HEK293T (cell line): Measurements from ENCODE around the gene MYG1.

Experiments used
- ARNT ChIP-seq: fragments of 450-650 bp; IDR thresholded peaks from 2 replicates; pipeline ENCODE4 v1.6.1; 2017; ENCODE audit warnings: mild to moderate bottlenecking
- BHLHE40 ChIP-seq: fragments of 450-650 bp; IDR thresholded peaks from 2 replicates; pipeline ENCODE4 v1.6.1; 2016; ENCODE audit warnings: mild to moderate bottlenecking, moderate library complexity, borderline replicate concordance
- ELF4 ChIP-seq: fragments of 450-650 bp; IDR thresholded peaks from 2 replicates; pipeline ENCODE4 v1.6.1; 2017; ENCODE audit warnings: antibody characterized with exemption
- FOXA1 ChIP-seq: fragments of 450-650 bp; IDR thresholded peaks from 2 replicates; pipeline ENCODE4 v1.6.1; 2016; ENCODE audit warnings: mild to moderate bottlenecking
- FOXM1 ChIP-seq: fragments of 450-650 bp; IDR thresholded peaks from 2 replicates; pipeline ENCODE4 v1.6.1; 2017; ENCODE audit warnings: mild to moderate bottlenecking, borderline replicate concordance
- HDGF ChIP-seq: fragments of 450-650 bp; IDR thresholded peaks from 2 replicates; pipeline ENCODE4 v1.6.1; 2017; ENCODE audit warnings: antibody characterized with exemption, borderline replicate concordance
- LEF1 ChIP-seq: fragments of 450-650 bp; IDR thresholded peaks from 2 replicates; pipeline ENCODE4 v1.6.1; 2017; ENCODE audit warnings: mild to moderate bottlenecking, borderline replicate concordance
- NFRKB ChIP-seq: fragments of 450-650 bp; IDR thresholded peaks from 2 replicates; pipeline ENCODE4 v1.6.1; 2016; ENCODE audit warnings: mild to moderate bottlenecking, moderate library complexity
- PKNOX1 ChIP-seq: fragments of 450-650 bp; IDR thresholded peaks from 2 replicates; pipeline ENCODE4 v1.6.1; 2016
- SP1 ChIP-seq: fragments of 450-650 bp; IDR thresholded peaks from 2 replicates; pipeline ENCODE4 v1.6.1; 2017
- SUZ12 ChIP-seq: fragments of 450-650 bp; IDR thresholded peaks from 2 replicates; pipeline ENCODE4 v1.6.1; 2016; ENCODE audit warnings: mild to moderate bottlenecking
- TARDBP ChIP-seq: fragments of 450-650 bp; IDR thresholded peaks from 2 replicates; pipeline ENCODE4 v1.6.1; 2016

DNA sequence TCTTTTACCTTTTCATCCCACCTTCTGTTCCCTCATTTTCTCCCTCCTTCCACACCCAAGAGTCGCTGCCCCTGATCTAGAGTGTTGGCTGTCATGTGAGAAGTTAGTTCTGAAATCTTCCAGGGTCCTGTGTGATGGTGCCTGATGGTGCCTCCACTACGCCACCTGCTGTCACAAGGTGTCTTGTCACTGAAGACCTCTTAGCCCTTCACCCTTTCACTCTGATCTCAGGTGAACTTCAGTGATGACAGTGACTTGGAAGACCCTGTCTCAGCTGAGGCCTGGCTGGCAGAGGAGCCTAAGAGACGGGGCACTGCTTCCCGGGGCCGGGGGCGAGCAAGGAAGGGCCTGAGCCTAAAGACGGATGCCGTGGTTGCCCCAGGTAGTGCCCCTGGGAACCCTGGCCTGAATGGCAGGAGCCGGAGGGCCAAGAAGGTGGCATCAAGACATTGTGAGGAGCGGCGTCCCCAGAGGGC is 11.7 kb upstream of the MYG1 start:
- TF ChIP-seq HDGF = no peak
- TF ChIP-seq SP1 = no peak
- TF ChIP-seq ARNT = no peak
- TF ChIP-seq SUZ12 = no peak
- no peak for TF ChIP-seq FOXM1
- TF ChIP-seq BHLHE40 = no peak
- no peak for TF ChIP-seq ELF4
- TF ChIP-seq LEF1 = no peak
- TF ChIP-seq NFRKB = no peak
- no peak for TF ChIP-seq PKNOX1
- TF ChIP-seq TARDBP = no peak
- no peak for TF ChIP-seq FOXA1
